H9 (cell line): ENCODE measurements around the gene VIT. TPM values are rescaled to one million over a fixed set of nuclear protein-coding genes. Genes with fewer than 3 reads are reported as not detected.

Source experiments
- DNase-seq: peaks from one replicate; pipeline ENCODE4 v3.0.0-alpha.2; 2017
- H2AFZ ChIP-seq: one replicate; pipeline ENCODE4 v1.6.1; 2013; ENCODE audit warnings: mild to moderate bottlenecking, low read length, control low read depth, moderate library complexity
- H2AK5ac ChIP-seq: 2 replicates; pipeline ENCODE4 v1.6.1; 2013; ENCODE audit warnings: low read length, control low read depth, mixed read lengths; ENCODE audit not compliant: insufficient read length
- H2BK120ac ChIP-seq: one replicate; pipeline ENCODE4 v1.6.1; 2013; ENCODE audit warnings: low read depth, mild to moderate bottlenecking, low read length, control low read depth, inconsistent platforms; ENCODE audit not compliant: poor library complexity, severe bottlenecking
- H2BK12ac ChIP-seq: 2 replicates; pipeline ENCODE4 v1.6.1; 2013; ENCODE audit warnings: low read length, control low read depth, mixed read lengths, low read depth; ENCODE audit not compliant: insufficient read length
- H2BK15ac ChIP-seq: 2 replicates; pipeline ENCODE4 v1.6.1; 2013; ENCODE audit warnings: low read depth, low read length, control low read depth
- H2BK20ac ChIP-seq: one replicate; pipeline ENCODE4 v1.6.1; 2013; ENCODE audit warnings: low read depth, mild to moderate bottlenecking, low read length, control low read depth, inconsistent platforms; ENCODE audit not compliant: poor library complexity, severe bottlenecking
- H2BK5ac ChIP-seq: 2 replicates; pipeline ENCODE4 v1.6.1; 2013; ENCODE audit warnings: low read length, control low read depth, mixed read lengths; ENCODE audit not compliant: insufficient read length
- H3K14ac ChIP-seq: 2 replicates; pipeline ENCODE4 v1.6.1; 2013; ENCODE audit warnings: low read length, control low read depth; ENCODE audit not compliant: insufficient read depth
- H3K18ac ChIP-seq: 2 replicates; pipeline ENCODE4 v1.6.1; 2013; ENCODE audit warnings: low read depth, mild to moderate bottlenecking, mixed read lengths, low read length, control low read depth; ENCODE audit not compliant: insufficient read length
- H3K23ac ChIP-seq: 2 replicates; pipeline ENCODE4 v1.6.1; 2013; ENCODE audit warnings: low read length, control low read depth, mixed read lengths, low read depth; ENCODE audit not compliant: insufficient read length
- H3K23me2 ChIP-seq: 2 replicates; pipeline ENCODE4 v1.6.1; 2013; ENCODE audit warnings: low read depth, mild to moderate bottlenecking, mixed read lengths, low read length, control low read depth; ENCODE audit not compliant: insufficient read length, poor library complexity, severe bottlenecking
- H3K27ac ChIP-seq: 2 replicates; pipeline ENCODE4 v1.5.1; 2013; ENCODE audit warnings: low read length, control low read depth, mixed read lengths, low read depth; ENCODE audit not compliant: insufficient read length
- H3K27me3 ChIP-seq: 2 replicates; pipeline ENCODE4 v1.6.1; 2013; ENCODE audit warnings: low read length, control low read depth, inconsistent platforms; ENCODE audit not compliant: insufficient read depth
- H3K4ac ChIP-seq: 2 replicates; pipeline ENCODE4 v1.6.1; 2013; ENCODE audit warnings: low read depth, mild to moderate bottlenecking, control low read depth, inconsistent platforms, low read length, moderate library complexity
- H3K4me1 ChIP-seq: 2 replicates; pipeline ENCODE4 v1.6.1; 2013; ENCODE audit warnings: low read length, control low read depth, inconsistent platforms; ENCODE audit not compliant: insufficient read depth
- H3K4me2 ChIP-seq: 2 replicates; pipeline ENCODE4 v1.6.1; 2013; ENCODE audit warnings: low read length, control low read depth, mixed read lengths; ENCODE audit not compliant: insufficient read length, insufficient read depth
- H3K56ac ChIP-seq: 2 replicates; pipeline ENCODE4 v1.6.1; 2013; ENCODE audit warnings: low read depth, mild to moderate bottlenecking, mixed read lengths, low read length, control low read depth; ENCODE audit not compliant: insufficient read length
- H3K79me1 ChIP-seq: 2 replicates; pipeline ENCODE4 v1.6.1; 2013; ENCODE audit warnings: low read depth, mild to moderate bottlenecking, moderate library complexity, low read length, control low read depth, inconsistent platforms; ENCODE audit not compliant: insufficient read depth, poor library complexity, severe bottlenecking
- H3K79me2 ChIP-seq: 2 replicates; pipeline ENCODE4 v1.6.1; 2013; ENCODE audit warnings: low read length, control low read depth, inconsistent platforms; ENCODE audit not compliant: insufficient read depth
- H3K9ac ChIP-seq: 2 replicates; pipeline ENCODE4 v1.6.1; 2013; ENCODE audit warnings: low read length, control low read depth, mixed read lengths; ENCODE audit not compliant: insufficient read length; ENCODE audit errors: extremely low read depth
- H3K9me3 ChIP-seq: one replicate; pipeline ENCODE4 v1.6.1; 2013; ENCODE audit warnings: low read depth, low read length, inconsistent platforms; ENCODE audit not compliant: control insufficient read depth
- H3T11ph ChIP-seq: one replicate; pipeline ENCODE4 v1.6.1; 2013; ENCODE audit warnings: mild to moderate bottlenecking, low read length, control low read depth, inconsistent platforms
- H4K20me1 ChIP-seq: one replicate; pipeline ENCODE4 v1.6.1; 2013; ENCODE audit not compliant: control insufficient read depth, insufficient read length, insufficient read depth
- H4K5ac ChIP-seq: 2 replicates; pipeline ENCODE4 v1.6.1; 2013; ENCODE audit warnings: low read depth, mild to moderate bottlenecking, mixed read lengths, low read length, control low read depth; ENCODE audit not compliant: insufficient read length
- H4K8ac ChIP-seq: replicated peaks from 2 replicates; pipeline ENCODE4 v1.6.1; 2013; ENCODE audit warnings: low read length, control low read depth, mixed read lengths, low read depth; ENCODE audit not compliant: insufficient read length
- H4K91ac ChIP-seq: 2 replicates; pipeline ENCODE4 v1.6.1; 2013; ENCODE audit warnings: low read depth, mild to moderate bottlenecking, moderate library complexity, mixed read lengths, low read length, control low read depth; ENCODE audit not compliant: insufficient read length
- H3K27ac Mint-ChIP-seq, 3 experiments: 2 replicates in 2 of 3; 3 replicates in 1 of 3; pipeline ENCODE4 v1.8.0; 2020 to 2021; ENCODE audit warnings: mixed read lengths in 3 of 3, mild to moderate bottlenecking in 1 of 3, moderate library complexity in 1 of 3
- H3K27me3 Mint-ChIP-seq: 2 replicates; pipeline ENCODE4 v1.8.0; 2021; ENCODE audit warnings: low read depth, mild to moderate bottlenecking, moderate library complexity, mixed read lengths
- H3K36me3 Mint-ChIP-seq, 3 experiments: 2 replicates in 2 of 3; 3 replicates in 1 of 3; pipeline ENCODE4 v1.8.0; 2020 to 2021; ENCODE audit warnings: low read depth in 3 of 3, mixed read lengths in 3 of 3; ENCODE audit not compliant: insufficient read depth in 1 of 3
- H3K4me1 Mint-ChIP-seq, 2 experiments: 2 replicates each; pipeline ENCODE4 v1.8.0; 2020; ENCODE audit warnings: mixed read lengths in 2 of 2
- H3K4me3 Mint-ChIP-seq, 2 experiments: 2 replicates in 1 of 2; 3 replicates in 1 of 2; pipeline ENCODE4 v1.8.0; 2020 to 2021; ENCODE audit warnings: mild to moderate bottlenecking in 2 of 2, mixed read lengths in 2 of 2, moderate library complexity in 1 of 2
- H3K9me3 Mint-ChIP-seq, 2 experiments: 2 replicates in 1 of 2; 3 replicates in 1 of 2; pipeline ENCODE4 v1.8.0; 2020; ENCODE audit warnings: mild to moderate bottlenecking in 2 of 2, mixed read lengths in 2 of 2, moderate library complexity in 1 of 2
- WGBS: extraction: QIAGEN DNeasy Blood & Tissue Kit; methylation state at CpG from one replicate; pipeline ENCODE4 v1.1.7; 2013; ENCODE audit warnings: missing lambda C conversion rate, low lambda C conversion rate, mixed read lengths; ENCODE audit not compliant: insufficient read length; ENCODE audit errors: extremely low coverage; 5-methylcytosine and 5-hydroxymethylcytosine counted together
- total RNA-seq: library from RNA; stranded (reverse); gene quantifications from 2 replicates; pipeline ENCODE4 v1.2.1, GENCODE V29; 2021
- TF ChIP-seq, protein P1 (sequence below): fragments of 200-600 bp; sonication (generic); conservative IDR thresholded peaks from 3 replicates; pipeline ENCODE4 v1.8.0; 2021; ENCODE audit warnings: antibody characterized with exemption, mild to moderate bottlenecking

Gene VIT
- total RNA-seq, 1 experiment from 2014 or later = 0.15 TPM

DNA sequence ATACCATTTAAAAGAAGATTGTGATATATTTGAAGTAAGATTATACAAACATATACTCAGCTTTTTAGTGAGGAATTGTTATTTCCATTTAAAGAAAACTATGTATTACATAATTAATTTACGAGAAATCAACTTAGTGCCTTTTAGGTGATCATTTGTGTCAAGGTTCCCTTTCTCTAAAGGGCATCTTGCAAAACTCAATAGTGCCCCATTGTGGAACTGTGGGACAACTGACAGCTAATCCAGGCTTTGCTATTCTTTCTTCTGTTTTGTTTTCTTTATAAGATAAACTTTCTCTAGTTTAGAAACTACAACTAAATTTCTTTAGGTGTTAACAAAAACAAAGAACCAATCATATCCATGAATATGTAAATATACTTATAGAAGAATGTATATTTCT, 24.3 kb upstream of the VIT start:
- H3K14ac ChIP-seq = no peak overlapping the region
- H3K4me1 ChIP-seq = peaks cover 3% of the 10 kb centered on the region; the same call in 1 of the 2 replicates
- H3K79me1 ChIP-seq = no peaks in the 10 kb centered on the region
- no peak overlapping the region for H2AFZ ChIP-seq
- H2BK120ac ChIP-seq = no peak overlapping the region
- H3K18ac ChIP-seq = no peak overlapping the region
- H2BK5ac ChIP-seq = no peak overlapping the region
- no peak overlapping the region for H4K5ac ChIP-seq
- no peak overlapping the region for H3K4me3 Mint-ChIP-seq
- peaks cover 16 to 25% of the 10 kb centered on the region in 2 experiments for H3K4me1 Mint-ChIP-seq
- H3K4me2 ChIP-seq = no peak overlapping the region
- no peak overlapping the region for H4K91ac ChIP-seq
- no peak overlapping the region for H4K8ac ChIP-seq
- H3K9me3 Mint-ChIP-seq = no peaks in the 10 kb centered on the region
- no peaks in the 10 kb centered on the region for H4K20me1 ChIP-seq
- no peaks in the 10 kb centered on the region for H3K23me2 ChIP-seq
- DNase-seq = no peak
- H3K27me3 ChIP-seq = no peaks in the 10 kb centered on the region
- no peak overlapping the region for H2AK5ac ChIP-seq
- no peak overlapping the region for H3K4ac ChIP-seq
- no peak overlapping the region for H3K9ac ChIP-seq
- no peak overlapping the region for H2BK15ac ChIP-seq
- TF ChIP-seq, protein P1, sequence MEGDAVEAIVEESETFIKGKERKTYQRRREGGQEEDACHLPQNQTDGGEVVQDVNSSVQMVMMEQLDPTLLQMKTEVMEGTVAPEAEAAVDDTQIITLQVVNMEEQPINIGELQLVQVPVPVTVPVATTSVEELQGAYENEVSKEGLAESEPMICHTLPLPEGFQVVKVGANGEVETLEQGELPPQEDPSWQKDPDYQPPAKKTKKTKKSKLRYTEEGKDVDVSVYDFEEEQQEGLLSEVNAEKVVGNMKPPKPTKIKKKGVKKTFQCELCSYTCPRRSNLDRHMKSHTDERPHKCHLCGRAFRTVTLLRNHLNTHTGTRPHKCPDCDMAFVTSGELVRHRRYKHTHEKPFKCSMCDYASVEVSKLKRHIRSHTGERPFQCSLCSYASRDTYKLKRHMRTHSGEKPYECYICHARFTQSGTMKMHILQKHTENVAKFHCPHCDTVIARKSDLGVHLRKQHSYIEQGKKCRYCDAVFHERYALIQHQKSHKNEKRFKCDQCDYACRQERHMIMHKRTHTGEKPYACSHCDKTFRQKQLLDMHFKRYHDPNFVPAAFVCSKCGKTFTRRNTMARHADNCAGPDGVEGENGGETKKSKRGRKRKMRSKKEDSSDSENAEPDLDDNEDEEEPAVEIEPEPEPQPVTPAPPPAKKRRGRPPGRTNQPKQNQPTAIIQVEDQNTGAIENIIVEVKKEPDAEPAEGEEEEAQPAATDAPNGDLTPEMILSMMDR = peak; percentile 74
- no peaks in the 10 kb centered on the region for H3K36me3 Mint-ChIP-seq
- no peak overlapping the region for H3K27ac Mint-ChIP-seq
- no peak overlapping the region for H3T11ph ChIP-seq
- no peak overlapping the region for H3K56ac ChIP-seq
- H3K79me2 ChIP-seq = no peaks in the 10 kb centered on the region
- no peak overlapping the region for H3K23ac ChIP-seq
- no CpG with 5 or more reads among the region's 1 CpG for WGBS
- H3K27me3 Mint-ChIP-seq = no peaks in the 10 kb centered on the region
- H3K9me3 ChIP-seq = no peaks in the 10 kb centered on the region
- no peak overlapping the region for H2BK12ac ChIP-seq
- H3K27ac ChIP-seq = no peak overlapping the region
- H2BK20ac ChIP-seq = no peak overlapping the region
